ENCODE results near the gene NID1.
"Not testable (repeated sequence)": the region's sequence is repeated elsewhere in the genome, so short reads cannot be mapped to it uniquely, and the experiment has no call there.

Gene NID1

DNA sequence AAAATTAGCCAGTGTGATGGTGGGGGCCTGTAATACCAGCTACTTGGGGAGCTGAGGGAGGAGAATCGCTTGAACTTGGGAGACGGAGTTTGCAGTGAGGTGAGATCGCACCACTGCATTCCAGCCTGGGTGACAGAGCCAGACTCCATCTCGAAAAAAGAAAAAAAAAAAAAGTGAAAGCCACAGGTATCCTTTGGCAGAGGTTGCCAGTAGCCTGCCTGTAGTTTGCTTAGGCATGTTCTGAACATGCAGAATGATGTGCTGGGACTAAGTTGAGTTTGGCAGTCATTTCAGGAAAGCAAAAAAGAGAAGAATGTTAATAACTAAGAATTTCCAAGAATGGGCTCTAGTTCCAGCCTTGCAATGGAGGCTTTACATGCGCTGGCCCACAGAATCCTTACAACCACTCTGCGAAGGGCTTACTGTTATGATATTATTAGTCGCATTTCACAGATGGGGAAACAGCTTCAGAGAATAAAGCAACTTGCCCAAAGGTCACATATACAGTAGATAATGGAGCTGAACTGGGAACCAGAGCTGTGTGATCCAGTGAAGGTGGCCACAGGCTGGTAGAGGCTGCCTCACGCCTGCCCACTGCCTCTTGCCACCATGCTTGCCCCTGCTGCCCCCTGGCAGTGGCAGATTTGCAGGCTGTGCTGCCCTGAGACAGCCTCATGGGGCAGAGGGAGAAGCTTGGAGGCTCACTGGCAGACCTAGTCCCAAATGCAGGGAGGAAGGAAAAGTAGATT is 131.7 kb downstream of the NID1 start:
- no peak for DNase-seq

DNA sequence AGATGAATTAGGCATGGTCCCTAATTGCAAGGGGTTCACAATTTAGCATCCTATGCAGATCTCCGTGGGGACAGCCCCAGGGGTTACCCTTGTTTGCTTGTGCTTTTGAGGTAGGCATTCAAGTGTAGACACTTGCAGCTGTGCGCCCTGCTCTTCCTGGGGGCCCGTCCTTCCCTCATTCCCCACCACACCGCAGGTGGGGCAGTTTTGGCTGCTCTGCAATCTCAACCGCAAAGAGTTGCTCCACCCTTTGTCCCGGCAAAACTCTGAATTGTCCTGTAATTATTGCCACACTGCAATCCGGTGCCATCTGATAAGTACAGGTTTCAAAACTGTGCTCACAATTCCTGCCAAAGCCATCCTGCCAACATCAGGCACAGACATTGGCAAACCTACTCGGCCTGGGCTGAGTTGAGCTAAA is 132.8 kb downstream of the NID1 start:
- no peak for DNase-seq

DNA sequence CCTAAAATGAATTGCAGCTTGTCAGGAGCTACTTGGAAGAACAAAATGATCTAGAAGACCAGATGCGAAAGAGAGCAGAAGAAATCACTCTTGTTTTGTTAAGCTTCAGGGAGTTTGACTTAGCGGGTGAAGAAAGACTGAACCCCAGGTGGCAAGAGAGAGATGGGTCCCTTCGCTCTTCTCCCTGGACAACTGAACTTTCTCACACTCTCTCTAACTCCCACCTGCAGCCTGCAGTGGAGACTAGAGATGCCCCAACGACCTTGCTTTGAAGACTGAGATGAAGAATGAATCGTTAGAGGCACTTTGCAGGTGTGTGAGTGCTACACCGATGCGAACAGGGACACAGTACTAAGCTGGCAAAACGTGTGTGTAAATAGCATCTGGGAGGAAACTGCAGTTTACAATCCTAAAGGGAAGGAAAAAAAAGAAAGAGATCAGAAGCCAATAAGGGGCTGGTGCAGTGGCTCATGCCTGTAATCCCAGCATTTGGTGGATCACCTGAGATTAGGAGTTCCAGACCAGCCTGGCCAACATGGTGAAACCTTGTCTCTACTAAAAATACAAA is 133.6 kb downstream of the NID1 start:
- DNase-seq: no peak

DNA sequence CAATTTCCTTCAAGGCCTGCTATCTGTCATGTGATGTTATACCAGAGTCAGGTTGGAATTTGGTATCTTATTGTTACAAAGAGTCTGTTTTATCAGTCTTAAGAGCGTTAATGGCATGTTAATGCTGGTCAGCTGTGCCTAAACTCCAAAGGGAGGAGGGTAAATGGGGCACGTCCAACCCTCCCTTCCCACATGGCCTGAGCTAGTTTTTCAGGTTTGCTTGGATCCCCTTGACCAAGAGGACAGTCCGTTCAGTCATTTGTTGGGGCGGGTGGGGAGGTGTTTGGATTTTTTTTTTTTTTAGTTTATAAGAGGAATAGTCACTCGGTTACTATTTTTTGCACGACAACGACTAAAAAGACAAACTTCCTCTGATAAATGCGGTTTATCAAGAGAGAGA is 134.3 kb downstream of the NID1 start:
- no peak for DNase-seq

DNA sequence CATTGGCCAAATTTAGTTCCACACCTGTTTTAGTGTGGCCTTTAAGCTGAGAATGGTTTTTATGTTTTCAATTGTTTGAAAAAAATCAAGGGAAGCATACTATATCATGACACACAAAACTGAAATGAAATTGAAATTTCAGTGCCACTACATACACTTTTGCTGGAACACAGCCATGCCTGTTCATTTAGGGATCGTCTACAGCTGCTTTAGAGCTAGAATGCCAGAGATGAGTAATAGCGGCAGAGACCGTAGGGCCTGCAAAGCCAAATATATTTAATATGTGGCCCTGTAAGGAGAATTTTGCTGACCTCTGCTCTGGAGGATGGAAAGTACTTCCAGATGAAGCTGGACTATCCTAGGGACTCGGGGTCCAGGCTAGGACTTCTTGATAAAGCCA is 135.7 kb downstream of the NID1 start:
- no peak for DNase-seq

DNA sequence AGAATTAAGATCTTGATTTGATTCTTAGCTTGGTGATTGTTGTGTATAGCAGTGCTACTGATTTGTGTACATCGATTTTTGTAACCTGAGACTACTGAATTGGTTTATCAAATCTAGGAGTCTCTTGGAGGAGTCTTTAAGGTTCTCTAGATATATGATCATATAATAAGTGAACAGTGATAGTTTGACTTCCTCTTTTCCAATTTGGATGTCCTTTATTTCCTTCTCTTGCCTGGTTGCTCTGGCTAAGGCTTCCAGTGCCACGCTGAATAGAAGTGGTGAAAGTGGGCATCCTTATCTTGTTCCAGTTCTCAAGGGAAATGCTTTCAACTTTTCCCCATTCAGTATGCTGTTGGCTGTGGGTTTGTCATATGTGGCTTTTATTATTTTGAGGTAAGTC is 136.7 kb downstream of the NID1 start:
- no peak for DNase-seq

DNA sequence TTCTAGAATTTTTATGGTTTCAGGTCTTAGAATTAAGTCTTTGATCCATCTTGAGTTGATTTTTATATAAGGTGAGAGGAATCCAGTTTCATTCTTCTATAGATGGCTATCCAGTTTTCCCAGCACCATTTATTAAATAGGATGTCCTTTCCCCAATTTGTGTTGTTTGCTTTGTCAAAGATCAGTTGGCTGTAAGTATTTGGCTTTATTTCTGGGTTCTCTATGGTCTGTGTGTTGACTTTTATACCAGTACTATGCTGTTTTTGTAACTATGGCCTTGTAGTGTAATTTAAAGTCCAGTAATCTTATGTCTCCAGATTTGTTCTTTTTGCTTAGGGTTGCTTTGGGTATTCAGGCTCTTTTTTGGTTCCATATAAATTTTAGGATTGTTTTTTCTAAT is 137.3 kb downstream of the NID1 start:
- not testable (repeated sequence) for DNase-seq
